T-helper 22 cell (primary cell): ENCODE measurements around the gene ITPR1.

Experiments
- DNase-seq: peaks from one replicate; pipeline ENCODE4 v3.0.0-alpha.2; 2020; ENCODE audit warnings: low read depth

ITPR1 gene

GRCh38 chr3:4855676-4856075, 362.5 kb downstream of the ITPR1 start:
- no peak for DNase-seq

GRCh38 chr3:4856136-4856535, 363.0 kb downstream of the ITPR1 start:
- DNase-seq, result no peak

GRCh38 chr3:4856564-4856963, 363.4 kb downstream of the ITPR1 start:
- DNase-seq, result no peak

- DNase-seq, result no peak
These were observed 363.8 kb downstream of the ITPR1 start for GRCh38 chr3:4856986-4857385.

GRCh38 chr3:4859788-4860187, 366.6 kb downstream of the ITPR1 start:
- no peak for DNase-seq

- no peak for DNase-seq
These were observed 369.8 kb downstream of the ITPR1 start for GRCh38 chr3:4862973-4863372.

- DNase-seq, result no peak
These were observed 371.4 kb downstream of the ITPR1 start for GRCh38 chr3:4864503-4864902.

GRCh38 chr3:4865714-4866113, 372.6 kb downstream of the ITPR1 start:
- no peak for DNase-seq

- DNase-seq, result no peak
These were observed 373.7 kb downstream of the ITPR1 start for GRCh38 chr3:4866866-4867265.

GRCh38 chr3:4877173-4877787, 384.1 kb downstream of the ITPR1 start:
- no peak for DNase-seq

- no peak for DNase-seq
These were observed 387.7 kb downstream of the ITPR1 start for GRCh38 chr3:4880850-4881249.

- no peak for DNase-seq
These were observed 389.4 kb downstream of the ITPR1 start for GRCh38 chr3:4882548-4882947.

- no peak for DNase-seq
These were observed 389.9 kb downstream of the ITPR1 start for GRCh38 chr3:4883011-4883410.

- DNase-seq, result no peak
These were observed 391.7 kb downstream of the ITPR1 start for GRCh38 chr3:4884888-4885287.

GRCh38 chr3:4885316-4885715, 392.2 kb downstream of the ITPR1 start:
- DNase-seq, result no peak

- no peak for DNase-seq
These were observed 393.3 kb downstream of the ITPR1 start for GRCh38 chr3:4886448-4886847.

GRCh38 chr3:4887177-4887576, 394.0 kb downstream of the ITPR1 start:
- no peak for DNase-seq

- DNase-seq, result no peak
These were observed 396.0 kb downstream of the ITPR1 start for GRCh38 chr3:4888913-4889846.

- DNase-seq, result no peak
These were observed 396.7 kb downstream of the ITPR1 start for GRCh38 chr3:4889896-4890295.

GRCh38 chr3:4894891-4895530, 401.9 kb downstream of the ITPR1 start:
- DNase-seq, result no peak

- DNase-seq, result no peak
These were observed 402.7 kb downstream of the ITPR1 start for GRCh38 chr3:4895838-4896237.
